CD8-positive, alpha-beta memory T cell (primary cell): ENCODE measurements around the gene FFAR4. TPM values are rescaled to one million over a fixed set of nuclear protein-coding genes. Genes with fewer than 3 reads are reported as not detected.
"Not testable (repeated sequence)": the region's sequence is repeated elsewhere in the genome, so short reads cannot be mapped to it uniquely, and the experiment has no call there.

Source experiments
- CTCF ChIA-PET: fragments of 350-600 bp; sonication (Branson Sonifier 250); formaldehyde crosslinking; loops from one replicate; lab custom pipeline; 2021; ENCODE audit warnings: antibody characterized with exemption; lab: Charles Lee
- POLR2A ChIA-PET: fragments of 350-600 bp; sonication (Branson Sonifier 250); formaldehyde crosslinking; loops from one replicate; lab custom pipeline; 2021; ENCODE audit warnings: antibody characterized with exemption; lab: Charles Lee
- DNase-seq, 5 donors: peaks; one replicate each; pipeline versions ENCODE4 v3.0.0 to v3.0.0-alpha.2; 2020 to 2022; ENCODE audit warnings: mixed read lengths in 1 of 5
- H3K27ac ChIP-seq: one replicate; pipeline ENCODE4 v1.7.0; 2013; ENCODE audit warnings: low read depth, mild to moderate bottlenecking, low read length, moderate library complexity
- H3K27me3 ChIP-seq: 2 replicates; pipeline ENCODE4 v1.7.0; 2013; ENCODE audit warnings: low read length, mild to moderate bottlenecking; ENCODE audit not compliant: insufficient read depth, poor library complexity, severe bottlenecking
- H3K36me3 ChIP-seq: 2 replicates; pipeline ENCODE4 v1.7.0; 2013; ENCODE audit warnings: mild to moderate bottlenecking, low read length, moderate library complexity; ENCODE audit not compliant: insufficient read depth
- H3K4me1 ChIP-seq: 2 replicates; pipeline ENCODE4 v1.7.0; 2013; ENCODE audit warnings: mild to moderate bottlenecking, low read length, moderate library complexity; ENCODE audit not compliant: insufficient read depth
- H3K4me3 ChIP-seq: 2 replicates; pipeline ENCODE4 v1.7.0; 2013; ENCODE audit warnings: mild to moderate bottlenecking, low read length
- H3K9me3 ChIP-seq: 2 replicates; pipeline ENCODE4 v1.7.0; 2013; ENCODE audit warnings: mild to moderate bottlenecking, low read length
- H3K27ac Mint-ChIP-seq, 8 donors: one replicate each; pipeline ENCODE4 v1.8.0; 2020 to 2021; ENCODE audit warnings: mixed read lengths in 8 of 8, mild to moderate bottlenecking in 6 of 8, inconsistent platforms in 3 of 8, moderate library complexity in 3 of 8
- H3K27me3 Mint-ChIP-seq, 2 donors: one replicate each; pipeline ENCODE4 v1.8.0; 2020 to 2021; ENCODE audit warnings: mixed read lengths in 2 of 2, mild to moderate bottlenecking in 1 of 2, moderate library complexity in 1 of 2
- H3K36me3 Mint-ChIP-seq, 3 donors: one replicate each; pipeline ENCODE4 v1.8.0; 2020 to 2021; ENCODE audit warnings: mixed read lengths in 3 of 3, inconsistent platforms in 1 of 3, mild to moderate bottlenecking in 1 of 3
- H3K4me1 Mint-ChIP-seq, 3 donors: one replicate each; pipeline ENCODE4 v1.8.0; 2020 to 2021; ENCODE audit warnings: mixed read lengths in 3 of 3, inconsistent platforms in 1 of 3, mild to moderate bottlenecking in 1 of 3
- H3K4me3 Mint-ChIP-seq, 7 donors: one replicate each; pipeline ENCODE4 v1.8.0; 2020 to 2021; ENCODE audit warnings: mixed read lengths in 7 of 7, mild to moderate bottlenecking in 6 of 7, moderate library complexity in 4 of 7, inconsistent platforms in 2 of 7
- H3K9me3 Mint-ChIP-seq, 5 donors: one replicate each; pipeline ENCODE4 v1.8.0; 2020 to 2022; ENCODE audit warnings: mixed read lengths in 5 of 5, mild to moderate bottlenecking in 3 of 5, moderate library complexity in 2 of 5, inconsistent platforms in 1 of 5
- polyA plus RNA-seq: library from polyadenylated mRNA; unstranded; fragments of 300-500 nt; fragmentation: Illumina TruSeq; gene quantifications from one replicate; pipeline ENCODE4 v1.2.3, GENCODE V29; 2021
- total RNA-seq, 2 experiments: library from RNA; stranded (reverse); gene quantifications; one replicate each; pipeline ENCODE4 v1.2.3, GENCODE V29; 2021

Gene FFAR4
- total RNA-seq (not detected), polyA plus RNA-seq (not detected)

DNA sequence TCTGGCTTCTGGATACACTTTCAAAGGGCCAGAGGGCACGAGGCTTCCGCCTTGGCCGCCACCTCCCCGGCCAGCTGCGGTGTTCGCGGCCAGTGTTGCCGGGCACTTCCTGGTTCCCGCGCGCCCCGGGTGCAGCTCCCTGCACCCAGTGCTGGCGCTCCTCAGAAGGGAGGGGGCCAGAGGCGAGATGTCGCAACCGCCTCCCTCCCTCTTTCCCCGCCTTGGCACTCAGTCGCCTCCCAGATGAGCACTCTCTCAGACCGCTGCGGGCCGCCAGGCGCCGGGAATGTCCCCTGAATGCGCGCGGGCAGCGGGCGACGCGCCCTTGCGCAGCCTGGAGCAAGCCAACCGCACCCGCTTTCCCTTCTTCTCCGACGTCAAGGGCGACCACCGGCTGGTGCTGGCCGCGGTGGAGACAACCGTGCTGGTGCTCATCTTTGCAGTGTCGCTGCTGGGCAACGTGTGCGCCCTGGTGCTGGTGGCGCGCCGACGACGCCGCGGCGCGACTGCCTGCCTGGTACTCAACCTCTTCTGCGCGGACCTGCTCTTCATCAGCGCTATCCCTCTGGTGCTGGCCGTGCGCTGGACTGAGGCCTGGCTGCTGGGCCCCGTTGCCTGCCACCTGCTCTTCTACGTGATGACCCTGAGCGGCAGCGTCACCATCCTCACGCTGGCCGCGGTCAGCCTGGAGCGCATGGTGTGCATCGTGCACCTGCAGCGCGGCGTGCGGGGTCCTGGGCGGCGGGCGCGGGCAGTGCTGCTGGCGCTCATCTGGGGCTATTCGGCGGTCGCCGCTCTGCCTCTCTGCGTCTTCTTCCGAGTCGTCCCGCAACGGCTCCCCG, at the start of gene FFAR4:
FFAR4 (plus strand) TSS at position 231 of the 842 bp plus-strand sequence; CDS start at position 287, 56 bp downstream.
- Histone ChIP-seq H3K27ac (no peak within 1 kb of the TSS), H3K36me3 (no peaks in the 10 kb centered on the region), H3K4me1 (no peaks in the 10 kb centered on the region), H3K4me3 (no peak within 1 kb of the TSS), H3K9me3 (no peaks in the 10 kb centered on the region), H3K27me3 (no peaks in the 10 kb centered on the region)
- DNase-seq = no peak
- Mint-ChIP-seq H3K27ac (no peak within 1 kb of the TSS), H3K4me3 (no peak within 1 kb of the TSS), H3K27me3 (peaks cover 15 to 62% of the 10 kb centered on the region in 2 donors), H3K4me1 (peaks cover 0 to 2% (median 0%) of the 10 kb centered on the region in 3 donors), H3K36me3 (no peaks in the 10 kb centered on the region), H3K9me3 (no peaks in the 10 kb centered on the region)
- CTCF ChIA-PET = no interaction called here
- POLR2A ChIA-PET = no interaction called here

DNA sequence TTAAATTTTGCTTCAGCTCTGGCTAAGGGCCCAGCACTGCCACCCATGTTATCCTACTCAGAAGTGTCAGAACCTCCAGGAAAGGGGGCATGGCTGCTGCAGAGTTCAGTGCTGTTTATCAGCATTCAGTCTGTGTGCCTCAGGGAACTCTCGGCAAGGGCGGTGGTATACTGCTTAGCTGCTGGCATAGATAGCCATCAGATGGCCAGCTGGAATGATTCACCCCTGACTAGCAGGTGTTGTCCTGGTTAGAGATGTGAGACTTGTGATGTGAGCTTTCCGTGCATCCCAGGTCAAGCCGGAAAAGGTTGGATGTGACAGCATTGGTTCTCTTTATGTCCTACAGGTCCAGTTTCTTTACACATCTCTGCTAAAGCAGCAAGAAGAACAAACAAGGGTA, 47.9 kb upstream of the FFAR4 start:
- H3K27ac Mint-ChIP-seq = no peak overlapping the region

DNA sequence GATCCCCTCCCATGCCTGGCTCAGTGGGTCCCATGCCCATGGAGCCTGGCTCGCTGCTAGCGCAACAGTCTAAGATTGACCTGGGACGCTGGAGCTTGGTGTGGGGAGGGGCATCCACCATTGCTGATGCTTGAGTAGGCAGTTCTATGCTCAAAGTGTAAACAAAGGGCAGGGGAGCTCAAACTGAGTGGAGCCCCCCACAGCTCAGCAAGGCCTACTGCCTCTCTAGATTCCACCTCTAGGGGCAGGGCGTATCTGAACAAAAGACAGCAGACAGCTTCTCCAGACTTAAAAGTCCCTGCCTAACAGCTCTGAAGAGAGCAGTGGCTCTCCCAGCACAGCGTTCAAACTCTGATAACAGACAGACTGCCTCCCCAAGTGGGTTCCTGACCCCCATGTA, 31.2 kb upstream of the FFAR4 start:
- no peaks in the 10 kb centered on the region for H3K27me3 ChIP-seq
- Mint-ChIP-seq H3K27ac (no peak overlapping the region), H3K4me1 (no peaks in the 10 kb centered on the region), H3K27me3 (peaks cover 5 to 24% of the 10 kb centered on the region in 2 donors), H3K4me3 (no peak overlapping the region), H3K36me3 (peaks cover 0 to 3% (median 0%) of the 10 kb centered on the region in 3 donors), H3K9me3 (peaks cover 0 to 2% (median 0%) of the 10 kb centered on the region in 5 donors)
- ChIA-PET POLR2A (no interaction called here), CTCF (no interaction called here)
- H3K4me1 ChIP-seq = no peaks in the 10 kb centered on the region
- H3K4me3 ChIP-seq = no peak overlapping the region
- H3K36me3 ChIP-seq = no peaks in the 10 kb centered on the region
- no peak overlapping the region for H3K27ac ChIP-seq
- H3K9me3 ChIP-seq = no peaks in the 10 kb centered on the region
- no peak for DNase-seq

More for the DNA sequence above, 47.9 kb upstream of the FFAR4 start:
- Histone ChIP-seq H3K27ac (no peak overlapping the region), H3K4me1 (no peaks in the 10 kb centered on the region), H3K4me3 (no peak overlapping the region), H3K27me3 (no peaks in the 10 kb centered on the region), H3K36me3 (no peaks in the 10 kb centered on the region), H3K9me3 (no peaks in the 10 kb centered on the region)
- Mint-ChIP-seq H3K9me3 (no peaks in the 10 kb centered on the region), H3K27me3 (peaks cover 0 to 3% of the 10 kb centered on the region in 2 donors), H3K4me3 (no peak overlapping the region), H3K36me3 (no peaks in the 10 kb centered on the region), H3K4me1 (no peaks in the 10 kb centered on the region)
- POLR2A ChIA-PET = no interaction called here
- no peak for DNase-seq
- CTCF ChIA-PET = interaction anchor here (0.9 to 1.3 kb wide), 3 partner anchors 9 to 142 kb away, joined by 3 read pairs; no protein-coding TSS in a partner anchor

DNA sequence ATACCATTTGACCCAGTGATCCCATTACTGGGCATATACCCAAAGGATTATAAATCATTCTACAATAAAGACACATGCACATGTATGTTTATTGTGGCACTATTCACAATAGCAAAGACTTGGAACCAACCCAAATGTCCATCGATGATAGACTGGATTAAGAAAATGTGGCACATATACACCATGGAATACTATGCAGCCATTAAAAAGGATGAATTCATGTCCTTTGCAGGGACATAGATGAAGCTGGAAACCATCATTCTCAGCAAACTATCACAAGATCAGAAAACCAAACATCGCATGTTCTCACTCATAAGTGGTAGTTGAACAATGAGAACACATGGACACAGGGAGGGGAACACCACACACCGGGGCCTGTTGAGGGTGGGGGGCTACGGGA, 25.6 kb upstream of the FFAR4 start:
- H3K27ac Mint-ChIP-seq, H3K4me3 ChIP-seq, H3K27ac ChIP-seq, DNase-seq, H3K36me3 ChIP-seq, H3K36me3 Mint-ChIP-seq, CTCF ChIA-PET, POLR2A ChIA-PET, H3K9me3 Mint-ChIP-seq, H3K9me3 ChIP-seq, H3K4me1 Mint-ChIP-seq, H3K4me1 ChIP-seq, H3K4me3 Mint-ChIP-seq, H3K27me3 ChIP-seq: not testable (repeated sequence)
- H3K27me3 Mint-ChIP-seq = peaks cover 5 to 13% of the 10 kb centered on the region in 2 donors

DNA sequence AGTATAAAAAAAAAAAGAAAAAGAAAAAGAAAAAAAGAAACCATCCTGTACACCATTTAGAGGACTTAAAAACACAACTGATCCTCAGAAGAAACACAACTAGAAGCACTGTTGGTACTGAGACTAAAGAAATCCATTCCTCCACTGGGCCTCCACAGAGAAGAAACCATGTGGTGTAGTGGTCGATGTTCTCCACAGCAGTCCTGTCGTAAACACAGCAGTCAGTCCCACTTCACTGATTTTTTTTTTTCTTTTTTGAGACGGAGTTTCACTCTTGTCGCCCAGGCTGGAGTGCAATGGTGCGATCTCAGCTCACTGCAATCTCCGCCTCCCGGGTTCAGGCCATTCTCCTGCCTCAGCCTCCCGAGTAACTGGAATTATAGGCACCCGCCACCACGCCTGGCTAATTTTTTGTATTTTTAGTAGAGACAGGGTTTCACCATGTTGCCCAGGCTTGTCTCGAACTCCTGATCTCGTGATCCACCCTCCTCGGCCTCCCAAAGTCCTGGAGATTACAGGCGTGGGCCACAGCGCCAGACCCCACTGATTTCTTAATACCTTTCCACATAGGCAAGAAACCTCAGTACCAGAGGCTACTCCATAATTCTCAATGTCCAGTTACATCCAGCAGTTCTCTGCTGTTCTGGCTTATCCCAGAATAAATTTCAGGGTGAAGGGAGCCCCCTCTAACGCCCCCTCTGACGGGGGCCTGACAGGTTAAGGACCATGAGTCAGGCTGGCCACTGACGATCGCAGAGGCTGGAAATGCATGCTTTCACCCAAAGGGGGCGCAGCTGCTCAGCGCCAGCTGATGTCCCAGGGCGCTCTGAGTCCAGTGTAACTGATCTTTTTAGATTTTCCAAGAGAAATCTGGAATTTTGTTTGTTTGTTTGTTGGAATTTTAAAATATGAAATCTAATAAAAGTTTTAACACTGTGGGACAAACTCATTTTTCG, 24.8 kb upstream of the FFAR4 start:
- POLR2A ChIA-PET = no interaction called here
- no peak for DNase-seq
- Mint-ChIP-seq H3K27me3 (peaks cover 7 to 10% of the 10 kb centered on the region in 2 donors), H3K4me3 (no peak overlapping the region), H3K4me1 (peaks cover 0 to 3% (median 0%) of the 10 kb centered on the region in 3 donors), H3K36me3 (no peaks in the 10 kb centered on the region), H3K27ac (no peak overlapping the region), H3K9me3 (peaks cover 0 to 5% (median 0%) of the 10 kb centered on the region in 5 donors)
- CTCF ChIA-PET = interaction anchor here (1.2 kb wide), 1 partner anchor 13 kb away, joined by 4 read pairs; no protein-coding TSS in a partner anchor
- no peaks in the 10 kb centered on the region for H3K4me1 ChIP-seq
- no peak overlapping the region for H3K4me3 ChIP-seq
- H3K9me3 ChIP-seq = no peaks in the 10 kb centered on the region
- no peak overlapping the region for H3K27ac ChIP-seq
- H3K27me3 ChIP-seq = no peaks in the 10 kb centered on the region
- H3K36me3 ChIP-seq = no peaks in the 10 kb centered on the region

DNA sequence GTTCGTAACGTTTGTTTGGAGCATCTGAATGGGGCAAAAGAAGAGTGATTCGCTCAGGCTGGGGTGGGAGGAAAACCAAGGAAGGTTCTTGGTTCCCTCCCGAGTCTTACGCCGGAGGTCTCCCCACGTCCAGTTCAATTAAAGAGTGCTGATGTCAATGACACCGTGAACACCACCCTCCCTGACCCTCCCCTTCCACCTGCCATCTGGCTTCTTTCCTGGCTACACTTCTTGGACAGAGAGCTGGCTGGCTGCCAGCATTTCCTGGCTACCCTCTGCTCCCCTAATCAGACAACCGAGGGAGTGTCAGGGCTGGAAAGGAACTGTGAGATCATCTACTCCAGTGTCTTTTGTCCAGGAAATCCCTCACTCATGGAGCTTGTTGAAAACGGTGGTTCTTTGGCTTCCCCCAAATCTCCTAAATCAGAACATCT, 24.1 kb upstream of the FFAR4 start:
- Histone ChIP-seq H3K4me3 (no peak overlapping the region), H3K27me3 (no peaks in the 10 kb centered on the region), H3K27ac (no peak overlapping the region), H3K36me3 (no peaks in the 10 kb centered on the region), H3K4me1 (no peaks in the 10 kb centered on the region), H3K9me3 (no peaks in the 10 kb centered on the region)
- Mint-ChIP-seq H3K27ac (no peak overlapping the region), H3K4me1 (peaks cover 0 to 3% (median 0%) of the 10 kb centered on the region in 3 donors), H3K9me3 (peaks cover 0 to 5% (median 0%) of the 10 kb centered on the region in 5 donors), H3K27me3 (peaks cover 7 to 14% of the 10 kb centered on the region in 2 donors), H3K4me3 (peak overlapping the region in 1 of 7 donors; percentile 49), H3K36me3 (no peaks in the 10 kb centered on the region)
- ChIA-PET POLR2A (no interaction called here), CTCF (interaction anchor here (1.2 kb wide), 1 partner anchor 13 kb away, joined by 4 read pairs; no protein-coding TSS in a partner anchor)
- no peak for DNase-seq

DNA sequence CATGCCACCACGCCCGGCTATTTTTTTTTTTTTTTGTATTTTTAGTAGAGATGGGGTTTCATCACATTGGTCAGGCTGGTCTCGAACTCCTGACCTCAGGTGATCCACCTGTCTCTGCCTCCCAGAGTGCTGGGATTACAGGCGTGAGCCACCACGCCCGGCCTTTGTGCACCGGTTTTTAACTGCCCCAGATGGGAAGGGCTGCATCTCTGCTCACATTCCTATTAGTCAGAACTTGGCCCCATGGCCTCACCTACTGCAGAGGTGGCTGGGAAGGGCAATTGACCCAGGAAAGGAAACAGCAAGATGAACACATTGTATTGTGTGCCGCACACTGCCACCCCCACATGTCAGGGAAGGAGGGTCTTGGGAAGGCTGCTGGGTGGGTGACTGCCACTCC, 19.5 kb upstream of the FFAR4 start:
- H3K4me3 ChIP-seq, H3K27me3 Mint-ChIP-seq, H3K4me1 Mint-ChIP-seq, H3K4me1 ChIP-seq, H3K4me3 Mint-ChIP-seq, H3K27ac Mint-ChIP-seq, H3K9me3 Mint-ChIP-seq, H3K36me3 ChIP-seq, H3K27me3 ChIP-seq, H3K9me3 ChIP-seq, H3K27ac ChIP-seq, H3K36me3 Mint-ChIP-seq, POLR2A ChIA-PET, CTCF ChIA-PET, DNase-seq: not testable (repeated sequence)
